Prostate gland (tissue), 2 donors: ENCODE results near the gene PSMC5. TPM values are rescaled to one million over a fixed set of nuclear protein-coding genes. Genes with fewer than 3 reads are reported as not detected.
"Not testable (repeated sequence)": the region's sequence is repeated elsewhere in the genome, so short reads cannot be mapped to it uniquely, and the experiment has no call there.

ENCODE experiments used
- DNase-seq: peaks from one replicate; pipeline ENCODE4 v3.0.0-alpha.2; 2019; ENCODE audit warnings: low spot score
- H3K27ac ChIP-seq, 2 donors: fragments of 200-600 bp; sonication (generic); 2 replicates each; pipeline ENCODE4 v1.5.1; 2017 to 2019
- H3K27me3 ChIP-seq: fragments of 200-600 bp; sonication (generic); replicated peaks from 2 replicates; pipeline ENCODE4 v1.5.1; 2019; ENCODE audit not compliant: insufficient read depth
- H3K36me3 ChIP-seq, 2 donors: fragments of 200-600 bp; sonication (generic); 1 replicate in 1 of 2; 2 replicates in 1 of 2; pipeline versions ENCODE4 v1.5.1 to v1.8.1; 2017 to 2019
- H3K4me1 ChIP-seq: fragments of 200-600 bp; sonication (generic); replicated peaks from 2 replicates; pipeline ENCODE4 v1.5.1; 2019
- H3K4me3 ChIP-seq, 2 donors: fragments of 200-600 bp; sonication (generic); 2 replicates each; pipeline ENCODE4 v1.5.1; 2017 to 2019
- H3K9me3 ChIP-seq: fragments of 200-600 bp; sonication (generic); 2 replicates; pipeline ENCODE4 v1.5.1; 2017
- POLR2A ChIP-seq: fragments of 450-650 bp; IDR thresholded peaks from one replicate; pipeline ENCODE4 v1.6.1; 2016; ENCODE audit warnings: antibody characterized with exemption, mild to moderate bottlenecking
- POLR2AphosphoS5 ChIP-seq: sonication (generic); formaldehyde crosslinking; IDR thresholded peaks from one replicate; pipeline ENCODE4 v1.6.1; 2017; ENCODE audit warnings: antibody characterized with exemption
- WGBS: methylation state at CpG from one replicate; pipeline ENCODE4 v1.1.5; 2018; 5-methylcytosine and 5-hydroxymethylcytosine counted together
- intact Hi-C: fragments of 100-400 bp; cut with DNase I; formaldehyde crosslinking; loops from one replicate; pipeline ENCODE4 v1.14.2; 2022
- total RNA-seq, 2 donors: library from RNA; depleted of rRNA; stranded (reverse); fragments of >200 nt; gene quantifications; one replicate each; pipeline ENCODE4 v1.1.0, GENCODE V29; 2016
- TF ChIP-seq, protein P1 (sequence below), 4 experiments: fragments of 200-600 bp in 2 of 4; fragments of 450-650 bp in 2 of 4; sonication (generic) in 2 of 4; IDR thresholded peaks; 1 replicate in 3 of 4; 2 replicates in 1 of 4; pipeline ENCODE4 v1.5.1; 2016 to 2019; ENCODE audit warnings: antibody characterized with exemption in 4 of 4, mild to moderate bottlenecking in 2 of 4, moderate library complexity in 2 of 4

PSMC5 gene
- total RNA-seq, 2 donors from 2014 or later = 94.0 to 109 TPM

DNA sequence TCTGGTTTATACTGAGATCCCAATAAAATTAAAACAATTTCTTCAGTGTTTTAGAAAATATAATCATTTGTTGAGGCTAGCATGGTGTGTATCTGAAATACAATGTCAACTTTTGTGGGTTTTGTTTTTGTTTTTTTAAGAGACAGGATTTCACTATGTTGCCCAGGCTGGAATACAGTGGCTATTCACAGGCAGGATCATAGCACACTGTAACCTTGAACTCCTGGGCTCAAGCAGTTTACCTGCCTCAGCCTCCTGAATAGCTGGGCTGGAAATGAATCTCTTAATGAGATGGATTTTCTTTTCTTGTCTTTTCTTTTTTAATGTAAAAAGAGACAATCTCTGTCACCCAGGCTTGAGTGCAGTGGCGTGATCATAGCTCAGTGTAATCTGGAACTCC, 41.1 kb upstream of the PSMC5 start:
- Histone ChIP-seq H3K27me3 (no peaks in the 10 kb centered on the region), H3K4me1 (peaks cover under 1% of the 10 kb centered on the region), H3K36me3 (peaks cover 0 to 3% of the 10 kb centered on the region in 2 donors), H3K4me3 (no peak overlapping the region), H3K9me3 (no peaks in the 10 kb centered on the region), H3K27ac (no peak overlapping the region)
- no peak for TF ChIP-seq POLR2A
- TF ChIP-seq, protein P1, sequence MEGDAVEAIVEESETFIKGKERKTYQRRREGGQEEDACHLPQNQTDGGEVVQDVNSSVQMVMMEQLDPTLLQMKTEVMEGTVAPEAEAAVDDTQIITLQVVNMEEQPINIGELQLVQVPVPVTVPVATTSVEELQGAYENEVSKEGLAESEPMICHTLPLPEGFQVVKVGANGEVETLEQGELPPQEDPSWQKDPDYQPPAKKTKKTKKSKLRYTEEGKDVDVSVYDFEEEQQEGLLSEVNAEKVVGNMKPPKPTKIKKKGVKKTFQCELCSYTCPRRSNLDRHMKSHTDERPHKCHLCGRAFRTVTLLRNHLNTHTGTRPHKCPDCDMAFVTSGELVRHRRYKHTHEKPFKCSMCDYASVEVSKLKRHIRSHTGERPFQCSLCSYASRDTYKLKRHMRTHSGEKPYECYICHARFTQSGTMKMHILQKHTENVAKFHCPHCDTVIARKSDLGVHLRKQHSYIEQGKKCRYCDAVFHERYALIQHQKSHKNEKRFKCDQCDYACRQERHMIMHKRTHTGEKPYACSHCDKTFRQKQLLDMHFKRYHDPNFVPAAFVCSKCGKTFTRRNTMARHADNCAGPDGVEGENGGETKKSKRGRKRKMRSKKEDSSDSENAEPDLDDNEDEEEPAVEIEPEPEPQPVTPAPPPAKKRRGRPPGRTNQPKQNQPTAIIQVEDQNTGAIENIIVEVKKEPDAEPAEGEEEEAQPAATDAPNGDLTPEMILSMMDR (IDR thresholded peaks at IDR 0.05) = no peak
- intact Hi-C loops = no loop called here
- WGBS = 92% methylated on average over 1 of the region's 1 CpG
- DNase-seq = no peak

DNA sequence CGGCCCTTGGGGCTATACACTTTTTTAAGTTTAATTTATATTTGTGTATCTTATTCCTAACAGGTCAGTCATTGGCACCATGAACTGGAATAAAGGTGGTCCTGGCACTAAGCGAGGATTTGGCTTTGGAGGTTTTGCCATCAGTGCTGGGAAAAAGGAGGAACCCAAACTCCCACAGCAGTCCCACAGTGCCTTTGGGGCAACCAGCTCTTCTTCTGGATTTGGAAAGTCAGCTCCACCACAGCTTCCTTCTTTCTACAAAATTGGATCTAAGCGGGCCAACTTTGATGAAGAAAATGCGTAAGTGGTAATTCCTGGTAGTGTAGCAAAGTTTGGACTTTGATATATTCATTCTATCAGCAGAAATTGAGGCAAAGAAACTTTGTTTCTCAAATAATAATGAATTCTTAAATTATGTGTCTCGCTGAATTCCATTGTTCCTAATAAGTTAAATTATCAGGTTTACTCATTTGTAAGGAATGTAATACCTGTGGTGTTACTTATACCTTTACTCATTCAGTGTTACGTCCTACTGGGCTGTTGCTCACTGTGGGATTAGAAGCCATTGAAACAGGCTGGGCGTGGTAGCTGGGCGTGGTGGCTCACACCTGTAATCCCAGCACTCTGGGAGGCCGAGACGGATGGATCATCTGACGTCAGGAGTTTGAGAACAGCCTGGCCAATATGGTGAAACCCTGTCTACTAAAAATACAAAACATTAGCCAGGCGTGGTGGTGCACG, 40.1 kb upstream of the PSMC5 start:
- intact Hi-C loops = no loop called here
- DNase-seq = no peak
- Histone ChIP-seq H3K27me3 (no peaks in the 10 kb centered on the region), H3K4me1 (no peaks in the 10 kb centered on the region), H3K36me3 (peaks cover 0 to 3% of the 10 kb centered on the region in 2 donors), H3K4me3 (no peak overlapping the region), H3K9me3 (no peaks in the 10 kb centered on the region), H3K27ac (no peak overlapping the region)
- TF ChIP-seq, protein P1 (IDR thresholded peaks at IDR 0.05) = no peak
- TF ChIP-seq POLR2AphosphoS5 (no peak), POLR2A (no peak)
- 96% methylated on average over 13 of the region's 13 CpGs for WGBS

DNA sequence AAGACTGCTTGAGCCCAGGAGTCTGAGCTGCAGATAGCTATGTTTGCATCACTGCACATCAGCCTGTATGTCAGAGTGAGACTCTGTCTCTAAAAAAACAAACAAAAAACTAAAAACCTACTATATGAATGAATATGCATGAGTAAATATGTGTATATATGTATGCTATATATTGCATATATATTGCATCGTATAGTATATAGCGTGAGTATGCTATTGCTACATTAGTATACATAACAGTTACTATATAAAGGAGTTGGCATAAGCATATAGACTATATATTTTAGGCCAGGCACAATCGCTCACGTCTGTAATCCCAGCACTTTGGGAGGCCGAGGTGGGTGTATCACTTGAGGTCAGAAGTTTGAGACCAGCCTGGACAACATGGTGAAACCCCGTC, 37.2 kb upstream of the PSMC5 start:
- Histone ChIP-seq H3K36me3 (peaks cover 0 to 7% of the 10 kb centered on the region in 2 donors), H3K27ac (no peak overlapping the region), H3K4me1 (no peaks in the 10 kb centered on the region), H3K9me3 (no peaks in the 10 kb centered on the region), H3K27me3 (no peaks in the 10 kb centered on the region), H3K4me3 (no peak overlapping the region)
- TF ChIP-seq POLR2AphosphoS5 = no peak
- TF ChIP-seq, protein P1 (IDR thresholded peaks at IDR 0.05) = no peak
- TF ChIP-seq POLR2A = no peak
- WGBS = 94% methylated on average over 6 of the region's 6 CpGs
- intact Hi-C loops = no loop called here
- DNase-seq = no peak

DNA sequence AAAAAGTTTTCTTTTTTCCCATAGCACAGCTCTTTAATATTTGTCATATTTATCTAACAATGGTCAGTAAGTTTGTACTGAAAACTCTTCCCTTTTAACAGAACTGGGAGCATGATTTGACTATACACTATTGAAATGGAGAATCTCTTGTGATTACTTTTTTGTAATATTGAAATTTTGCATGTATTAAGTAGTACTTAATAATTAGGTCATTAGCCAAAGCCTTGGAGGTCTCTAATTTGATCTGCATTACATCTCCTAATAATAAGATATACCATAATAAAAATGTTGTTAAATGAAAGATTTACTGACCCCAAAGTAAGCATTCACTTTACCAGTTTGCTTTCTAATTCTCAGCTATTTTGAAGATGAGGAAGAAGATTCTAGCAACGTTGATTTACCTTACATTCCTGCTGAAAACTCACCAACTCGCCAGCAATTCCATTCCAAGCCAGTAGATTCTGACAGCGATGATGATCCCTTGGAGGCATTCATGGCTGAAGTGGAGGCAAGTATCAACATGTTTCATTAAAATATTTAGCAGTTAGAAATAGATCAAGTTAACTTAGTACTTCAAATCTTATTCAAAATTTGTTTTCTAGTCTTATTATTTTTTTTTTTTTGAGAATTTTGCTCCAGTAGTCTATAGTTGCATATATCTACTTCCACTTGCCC, 35.0 kb upstream of the PSMC5 start:
- intact Hi-C loops = no loop called here
- no peak overlapping the region for H3K27ac ChIP-seq
- no peaks in the 10 kb centered on the region for H3K4me1 ChIP-seq
- H3K4me3 ChIP-seq = no peak overlapping the region
- H3K27me3 ChIP-seq = no peaks in the 10 kb centered on the region
- 47% methylated on average over 3 of the region's 3 CpGs for WGBS
- DNase-seq = no peak
- no peaks in the 10 kb centered on the region for H3K9me3 ChIP-seq
- TF ChIP-seq, protein P1 (IDR thresholded peaks at IDR 0.05) = no peak
- no peak for TF ChIP-seq POLR2A
- TF ChIP-seq POLR2AphosphoS5 = no peak
- H3K36me3 ChIP-seq = peaks cover 0 to 12% of the 10 kb centered on the region in 2 donors

DNA sequence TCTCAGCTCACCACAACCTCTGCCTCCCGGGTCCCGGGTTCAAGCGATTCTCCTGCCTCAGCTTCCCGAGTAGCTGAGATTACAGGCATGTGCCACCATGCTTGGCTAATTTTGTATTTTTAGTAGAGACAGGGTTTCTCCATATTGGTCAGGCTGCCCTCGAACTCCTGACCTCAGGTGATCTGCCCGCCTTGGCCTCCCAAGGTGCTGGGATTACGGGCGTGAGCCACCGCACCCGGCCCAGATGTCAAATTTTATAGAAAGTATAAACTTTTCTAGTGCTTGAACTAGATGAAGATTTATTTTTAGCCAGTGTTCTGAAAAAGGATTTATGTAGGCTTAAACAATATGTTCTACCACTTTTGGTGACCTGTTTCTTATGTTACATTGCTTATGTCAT, 30.9 kb upstream of the PSMC5 start:
- DNase-seq, intact Hi-C loops: not testable (repeated sequence)
- peaks cover 5 to 17% of the 10 kb centered on the region in 2 donors for H3K36me3 ChIP-seq

More for the DNA sequence above, 30.9 kb upstream of the PSMC5 start:
- not testable (repeated sequence) for H3K9me3 ChIP-seq, H3K4me3 ChIP-seq, H3K27me3 ChIP-seq, H3K4me1 ChIP-seq, H3K27ac ChIP-seq
- 93% methylated on average over 10 of the region's 10 CpGs for WGBS
